Body of pancreas (tissue), 4 donors: ENCODE results near the gene ARHGAP6.

ENCODE experiments used
- POLR2A ChIP-seq, 3 donors: fragments of 450-650 bp; IDR thresholded peaks; one replicate each; pipeline ENCODE4 v1.6.1; 2016; ENCODE audit warnings: antibody characterized with exemption in 3 of 3, mild to moderate bottlenecking in 2 of 3
- TF ChIP-seq, protein P1 (sequence below), 7 experiments: fragments of 450-650 bp in 4 of 7; fragments of 200-600 bp in 3 of 7; sonication (generic) in 3 of 7; IDR thresholded peaks; one replicate each; pipeline ENCODE4 v1.5.1; 2016 to 2019; ENCODE audit warnings: antibody characterized with exemption in 7 of 7

DNA sequence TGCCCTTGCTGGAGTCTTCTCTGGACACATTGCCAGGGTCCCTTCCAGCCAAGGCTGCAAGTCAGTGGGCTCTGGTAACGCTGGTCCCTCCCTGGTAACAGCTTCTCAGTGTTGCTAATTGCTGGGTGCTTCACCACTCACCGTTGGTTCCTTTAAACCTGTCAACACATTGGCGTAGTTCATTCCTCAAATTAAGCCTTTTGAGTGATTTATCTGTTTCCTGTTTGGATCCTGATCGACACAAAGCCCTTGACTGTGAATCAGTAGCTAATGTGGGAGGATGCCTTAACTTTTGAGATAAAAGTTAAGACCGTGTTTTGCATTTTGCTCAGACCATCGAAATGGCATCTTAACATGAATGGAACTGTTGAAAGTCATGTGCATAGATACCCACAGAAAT, 246.6 kb downstream of the ARHGAP6 start:
- no peak for TF ChIP-seq POLR2A (IDR thresholded peaks at IDR 0.05)
- TF ChIP-seq, protein P1, sequence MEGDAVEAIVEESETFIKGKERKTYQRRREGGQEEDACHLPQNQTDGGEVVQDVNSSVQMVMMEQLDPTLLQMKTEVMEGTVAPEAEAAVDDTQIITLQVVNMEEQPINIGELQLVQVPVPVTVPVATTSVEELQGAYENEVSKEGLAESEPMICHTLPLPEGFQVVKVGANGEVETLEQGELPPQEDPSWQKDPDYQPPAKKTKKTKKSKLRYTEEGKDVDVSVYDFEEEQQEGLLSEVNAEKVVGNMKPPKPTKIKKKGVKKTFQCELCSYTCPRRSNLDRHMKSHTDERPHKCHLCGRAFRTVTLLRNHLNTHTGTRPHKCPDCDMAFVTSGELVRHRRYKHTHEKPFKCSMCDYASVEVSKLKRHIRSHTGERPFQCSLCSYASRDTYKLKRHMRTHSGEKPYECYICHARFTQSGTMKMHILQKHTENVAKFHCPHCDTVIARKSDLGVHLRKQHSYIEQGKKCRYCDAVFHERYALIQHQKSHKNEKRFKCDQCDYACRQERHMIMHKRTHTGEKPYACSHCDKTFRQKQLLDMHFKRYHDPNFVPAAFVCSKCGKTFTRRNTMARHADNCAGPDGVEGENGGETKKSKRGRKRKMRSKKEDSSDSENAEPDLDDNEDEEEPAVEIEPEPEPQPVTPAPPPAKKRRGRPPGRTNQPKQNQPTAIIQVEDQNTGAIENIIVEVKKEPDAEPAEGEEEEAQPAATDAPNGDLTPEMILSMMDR (IDR thresholded peaks at IDR 0.05): no peak
